ENCODE measurements around the gene TIAM2. TPM values are rescaled to one million over a fixed set of nuclear protein-coding genes. Genes with fewer than 3 reads are reported as not detected.

Gene TIAM2
- total and polyA plus RNA-seq, 4 donors: 1.6 to 19.9 (median 11.6) TPM

DNA sequence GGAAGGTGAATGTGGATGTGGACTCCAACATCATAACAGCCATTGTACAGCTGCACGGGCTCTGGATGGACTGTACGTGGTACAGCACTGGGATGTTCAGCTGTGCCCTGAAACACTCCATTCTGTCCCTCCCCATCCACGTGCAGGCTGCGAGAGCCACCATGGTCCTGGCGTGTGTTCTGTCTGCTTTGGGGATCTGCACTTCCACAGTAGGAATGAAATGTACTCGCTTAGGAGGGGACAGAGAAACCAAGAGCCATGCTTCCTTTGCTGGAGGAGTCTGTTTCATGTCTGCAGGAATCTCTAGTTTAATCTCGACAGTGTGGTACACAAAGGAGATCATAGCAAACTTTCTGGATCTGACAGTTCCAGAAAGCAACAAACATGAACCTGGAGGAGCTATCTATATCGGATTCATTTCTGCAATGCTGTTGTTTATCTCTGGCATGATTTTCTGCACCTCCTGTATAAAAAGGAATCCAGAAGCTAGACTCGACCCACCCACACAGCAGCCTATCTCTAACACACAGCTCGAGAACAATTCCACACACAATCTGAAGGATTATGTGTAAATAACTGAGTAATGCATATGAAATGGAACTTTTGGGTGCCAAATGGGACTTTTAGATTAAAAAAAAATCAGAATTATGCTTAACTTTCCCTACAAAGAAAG, 280.8 kb downstream of the TIAM2 start:
- peaks cover 0 to 3% of the 10 kb centered on the region in 2 donors for H3K4me1 ChIP-seq (ENCODE audit: control insufficient read depth in 1 of 2, insufficient read depth in 2 of 2, low read length in 2 of 2)
- DNase-seq: no peak
- H3K4me3 ChIP-seq (ENCODE audit: low read length in 2 of 2): no peak overlapping the region
- H3K36me3 ChIP-seq (ENCODE audit: control insufficient read depth in 1 of 2, insufficient read depth in 2 of 2, low read length in 1 of 2): no peaks in the 10 kb centered on the region
- no peaks in the 10 kb centered on the region for H3K27me3 ChIP-seq (ENCODE audit: control insufficient read depth in 1 of 2, insufficient read depth in 2 of 2, low read length in 1 of 2)
- H3K9me3 ChIP-seq (ENCODE audit: control insufficient read depth, low read length): no peaks in the 10 kb centered on the region
- H3K27ac ChIP-seq (ENCODE audit: low read depth in 1 of 2, low read length in 2 of 2): peak overlapping the region in 1 of 2 donors; percentile 21
- peak; percentile 41 for ATAC-seq (ENCODE audit: low FRiP score)
- intact Hi-C loops (cut with DNase I): no loop called here
- WGBS, 2 donors: 54 to 55% methylated on average over 10 of the region's 10 CpGs

GRCh38 chr6:155276638-155277037, 281.5 kb downstream of the TIAM2 start:
- H3K9me3 ChIP-seq (ENCODE audit: control insufficient read depth, low read length): no peaks in the 10 kb centered on the region
- DNase-seq (no peak), ATAC-seq (ENCODE audit: low FRiP score) (no peak)
- H3K27ac ChIP-seq (ENCODE audit: low read depth in 1 of 2, low read length in 2 of 2): no peak overlapping the region
- H3K4me3 ChIP-seq (ENCODE audit: low read length in 2 of 2): no peak overlapping the region
- no peaks in the 10 kb centered on the region for H3K27me3 ChIP-seq (ENCODE audit: control insufficient read depth in 1 of 2, insufficient read depth in 2 of 2, low read length in 1 of 2)
- intact Hi-C loops (cut with DNase I): no loop called here
- peaks cover 0 to 3% of the 10 kb centered on the region in 2 donors for H3K4me1 ChIP-seq (ENCODE audit: control insufficient read depth in 1 of 2, insufficient read depth in 2 of 2, low read length in 2 of 2)
- no peaks in the 10 kb centered on the region for H3K36me3 ChIP-seq (ENCODE audit: control insufficient read depth in 1 of 2, insufficient read depth in 2 of 2, low read length in 1 of 2)

- Histone ChIP-seq H3K36me3 (ENCODE audit: control insufficient read depth in 1 of 2, insufficient read depth in 2 of 2, low read length in 1 of 2) (no peaks in the 10 kb centered on the region), H3K9me3 (ENCODE audit: control insufficient read depth, low read length) (no peaks in the 10 kb centered on the region), H3K4me3 (ENCODE audit: low read length in 2 of 2) (no peak overlapping the region), H3K4me1 (ENCODE audit: control insufficient read depth in 1 of 2, insufficient read depth in 2 of 2, low read length in 2 of 2) (peaks cover 0 to 2% of the 10 kb centered on the region in 2 donors), H3K27me3 (ENCODE audit: control insufficient read depth in 1 of 2, insufficient read depth in 2 of 2, low read length in 1 of 2) (no peaks in the 10 kb centered on the region), H3K27ac (ENCODE audit: low read depth in 1 of 2, low read length in 2 of 2) (no peak overlapping the region)
- intact Hi-C loops (cut with DNase I): no loop called here
- 96% methylated on average over 5 of the region's 5 CpGs for WGBS, 2 donors
- DNase-seq (no peak), ATAC-seq (ENCODE audit: low FRiP score) (no peak)
Measured at GRCh38 chr6:155278319-155279049, 283.4 kb downstream of the TIAM2 start.

DNA sequence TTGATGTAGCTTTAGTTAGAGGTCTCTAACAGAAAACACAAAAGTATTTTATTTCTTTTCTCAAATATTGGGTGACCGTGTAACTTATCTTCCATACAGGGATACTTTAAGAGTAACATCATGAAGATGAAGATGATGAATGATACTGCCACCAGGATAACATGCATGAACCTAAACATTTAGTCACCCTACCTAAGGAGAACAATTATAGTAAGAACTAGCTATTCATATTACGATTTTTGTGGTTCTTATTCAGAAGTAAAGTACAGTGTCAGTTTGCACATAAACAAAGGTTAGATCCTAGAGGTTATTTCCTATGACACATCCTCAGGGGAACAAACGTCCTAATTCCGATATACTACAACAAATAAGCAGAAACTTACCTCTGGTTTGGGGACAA, 289.7 kb downstream of the TIAM2 start:
- DNase-seq: no peak
- peaks cover 0 to 2% of the 10 kb centered on the region in 2 donors for H3K36me3 ChIP-seq (ENCODE audit: control insufficient read depth in 1 of 2, insufficient read depth in 2 of 2, low read length in 1 of 2)
- no peak overlapping the region for H3K4me3 ChIP-seq (ENCODE audit: low read length in 2 of 2)
- WGBS, 2 donors: 91 to 93% methylated on average over 4 of the region's 4 CpGs
- ATAC-seq (ENCODE audit: low FRiP score): no peak
- no peaks in the 10 kb centered on the region for H3K9me3 ChIP-seq (ENCODE audit: control insufficient read depth, low read length)
- intact Hi-C loops (cut with DNase I): no loop called here
- no peaks in the 10 kb centered on the region for H3K27me3 ChIP-seq (ENCODE audit: control insufficient read depth in 1 of 2, insufficient read depth in 2 of 2, low read length in 1 of 2)
- H3K27ac ChIP-seq (ENCODE audit: low read depth in 1 of 2, low read length in 2 of 2): no peak overlapping the region
- no peaks in the 10 kb centered on the region for H3K4me1 ChIP-seq (ENCODE audit: control insufficient read depth in 1 of 2, insufficient read depth in 2 of 2, low read length in 2 of 2)

GRCh38 chr6:155287762-155288161, 292.6 kb downstream of the TIAM2 start:
- intact Hi-C loops (cut with DNase I): no loop called here
- DNase-seq: no peak
- Histone ChIP-seq H3K4me1 (ENCODE audit: control insufficient read depth in 1 of 2, insufficient read depth in 2 of 2, low read length in 2 of 2) (no peaks in the 10 kb centered on the region), H3K27ac (ENCODE audit: low read depth in 1 of 2, low read length in 2 of 2) (no peak overlapping the region), H3K36me3 (ENCODE audit: control insufficient read depth in 1 of 2, insufficient read depth in 2 of 2, low read length in 1 of 2) (peaks cover 2 to 3% of the 10 kb centered on the region in 2 donors), H3K9me3 (ENCODE audit: control insufficient read depth, low read length) (no peaks in the 10 kb centered on the region), H3K4me3 (ENCODE audit: low read length in 2 of 2) (no peak overlapping the region), H3K27me3 (ENCODE audit: control insufficient read depth in 1 of 2, insufficient read depth in 2 of 2, low read length in 1 of 2) (no peaks in the 10 kb centered on the region)
- no peak for ATAC-seq (ENCODE audit: low FRiP score)
- WGBS, 2 donors: 73 to 80% methylated on average over 2 of the region's 2 CpGs

DNA sequence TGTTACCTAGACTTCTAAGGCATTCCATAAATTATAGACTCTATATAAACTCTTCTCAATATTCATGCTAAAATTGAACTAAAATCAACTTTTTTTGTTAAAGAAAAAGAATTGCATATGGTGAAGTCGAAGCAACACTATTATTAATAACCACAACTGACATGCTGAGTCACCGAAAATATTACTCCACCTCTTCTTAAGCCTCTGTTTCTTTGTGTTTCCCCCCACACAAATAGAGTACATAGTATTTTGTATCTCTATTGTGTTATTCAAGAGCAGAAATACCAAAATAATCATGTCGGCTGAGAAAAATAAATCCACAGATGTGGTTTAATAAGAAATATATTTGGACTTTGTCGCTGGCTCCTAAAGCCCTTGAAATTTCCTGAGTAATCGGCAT, 295.4 kb downstream of the TIAM2 start:
- H3K36me3 ChIP-seq (ENCODE audit: control insufficient read depth in 1 of 2, insufficient read depth in 2 of 2, low read length in 1 of 2): peaks cover 2 to 5% of the 10 kb centered on the region in 2 donors
- no peaks in the 10 kb centered on the region for H3K4me1 ChIP-seq (ENCODE audit: control insufficient read depth in 1 of 2, insufficient read depth in 2 of 2, low read length in 2 of 2)
- no peaks in the 10 kb centered on the region for H3K27me3 ChIP-seq (ENCODE audit: control insufficient read depth in 1 of 2, insufficient read depth in 2 of 2, low read length in 1 of 2)
- DNase-seq: no peak
- H3K9me3 ChIP-seq (ENCODE audit: control insufficient read depth, low read length): no peaks in the 10 kb centered on the region
- H3K27ac ChIP-seq (ENCODE audit: low read depth in 1 of 2, low read length in 2 of 2): no peak overlapping the region
- no peak overlapping the region for H3K4me3 ChIP-seq (ENCODE audit: low read length in 2 of 2)
- WGBS, 2 donors: 92 to 96% methylated on average over 5 of the region's 5 CpGs
- intact Hi-C loops (cut with DNase I): no loop called here
- no peak for ATAC-seq (ENCODE audit: low FRiP score)

- peaks cover 2 to 5% of the 10 kb centered on the region in 2 donors for H3K36me3 ChIP-seq (ENCODE audit: control insufficient read depth in 1 of 2, insufficient read depth in 2 of 2, low read length in 1 of 2)
- 72 to 74% methylated on average over 3 of the region's 3 CpGs for WGBS, 2 donors
- H3K27ac ChIP-seq (ENCODE audit: low read depth in 1 of 2, low read length in 2 of 2): no peak overlapping the region
- H3K4me1 ChIP-seq (ENCODE audit: control insufficient read depth in 1 of 2, insufficient read depth in 2 of 2, low read length in 2 of 2): no peaks in the 10 kb centered on the region
- no peak overlapping the region for H3K4me3 ChIP-seq (ENCODE audit: low read length in 2 of 2)
- ATAC-seq (ENCODE audit: low FRiP score) (no peak), DNase-seq (no peak)
- intact Hi-C loops (cut with DNase I): no loop called here
- no peaks in the 10 kb centered on the region for H3K9me3 ChIP-seq (ENCODE audit: control insufficient read depth, low read length)
- H3K27me3 ChIP-seq (ENCODE audit: control insufficient read depth in 1 of 2, insufficient read depth in 2 of 2, low read length in 1 of 2): no peaks in the 10 kb centered on the region
Measured at GRCh38 chr6:155291291-155291690, 296.2 kb downstream of the TIAM2 start.

- ATAC-seq (ENCODE audit: low FRiP score): no peak
- Histone ChIP-seq H3K27ac (ENCODE audit: low read depth in 1 of 2, low read length in 2 of 2) (no peak overlapping the region), H3K27me3 (ENCODE audit: control insufficient read depth in 1 of 2, insufficient read depth in 2 of 2, low read length in 1 of 2) (no peaks in the 10 kb centered on the region), H3K36me3 (ENCODE audit: control insufficient read depth in 1 of 2, insufficient read depth in 2 of 2, low read length in 1 of 2) (peaks cover 3 to 7% of the 10 kb centered on the region in 2 donors), H3K9me3 (ENCODE audit: control insufficient read depth, low read length) (no peaks in the 10 kb centered on the region), H3K4me1 (ENCODE audit: control insufficient read depth in 1 of 2, insufficient read depth in 2 of 2, low read length in 2 of 2) (no peaks in the 10 kb centered on the region), H3K4me3 (ENCODE audit: low read length in 2 of 2) (no peak overlapping the region)
- WGBS, 2 donors: 76 to 77% methylated on average over 5 of the region's 5 CpGs
- intact Hi-C loops (cut with DNase I): no loop called here
- no peak for DNase-seq
Measured at GRCh38 chr6:155292711-155293110, 297.6 kb downstream of the TIAM2 start.

GRCh38 chr6:155297669-155298068, 302.6 kb downstream of the TIAM2 start:
- Histone ChIP-seq H3K36me3 (ENCODE audit: control insufficient read depth in 1 of 2, insufficient read depth in 2 of 2, low read length in 1 of 2) (peaks cover 2 to 4% of the 10 kb centered on the region in 2 donors), H3K27ac (ENCODE audit: low read depth in 1 of 2, low read length in 2 of 2) (no peak overlapping the region), H3K4me3 (ENCODE audit: low read length in 2 of 2) (no peak overlapping the region), H3K4me1 (ENCODE audit: control insufficient read depth in 1 of 2, insufficient read depth in 2 of 2, low read length in 2 of 2) (no peaks in the 10 kb centered on the region), H3K9me3 (ENCODE audit: control insufficient read depth, low read length) (no peaks in the 10 kb centered on the region), H3K27me3 (ENCODE audit: control insufficient read depth in 1 of 2, insufficient read depth in 2 of 2, low read length in 1 of 2) (no peaks in the 10 kb centered on the region)
- 76 to 79% methylated on average over 3 of the region's 3 CpGs for WGBS, 2 donors
- intact Hi-C loops (cut with DNase I): no loop called here
- DNase-seq (no peak), ATAC-seq (ENCODE audit: low FRiP score) (no peak)

Measured in aorta (tissue), 5 donors.